IMR-90 (cell line): ENCODE results near the gene NUCB2. TPM values are rescaled to one million over a fixed set of nuclear protein-coding genes. Genes with fewer than 3 reads are reported as not detected.

ENCODE experiments used
- polyA plus RNA-seq, 3 experiments: library from polyadenylated mRNA; depleted of rRNA; stranded (reverse); fragments of >200 nt; gene quantifications; 2 replicates each; pipeline ENCODE4 v1.2.3, GENCODE V29; 2012; ENCODE audit warnings: low replicate concordance in 1 of 3
- total RNA-seq: library from RNA; depleted of rRNA; stranded (reverse); fragments of >200 nt; gene quantifications from 2 replicates; pipeline ENCODE4 v1.2.3, GENCODE V29; 2012; rRNA removed

Gene NUCB2
- total and polyA plus RNA-seq, 2 of the 4 experiments (the other 2 are of a cell fraction) = 52.7 to 55.4 TPM

Other genes starting within 250 kb of the NUCB2 start
- 548 and 1,189 TPM in 2 replicates for gene RPS13, start 199.1 kb upstream of the NUCB2 start, total RNA-seq
- 606 and 701 TPM in 2 replicates for gene RPS13, start 199.1 kb upstream of the NUCB2 start, polyA plus RNA-seq (2012; rRNA removed)
- gene PIK3C2A, start 68.8 kb upstream of the NUCB2 start, total RNA-seq = 36.6 and 56.4 TPM in 2 replicates
- gene PIK3C2A, start 68.8 kb upstream of the NUCB2 start, polyA plus RNA-seq (2012; rRNA removed) = 11.5 and 14.6 TPM in 2 replicates
- 3.9 and 4.1 TPM in 2 replicates for gene NCR3LG1, start 75.1 kb downstream of the NUCB2 start, total RNA-seq
- 1.5 and 1.7 TPM in 2 replicates for gene NCR3LG1, start 75.1 kb downstream of the NUCB2 start, polyA plus RNA-seq (2012; rRNA removed)
- gene KCNJ11, start 111.9 kb downstream of the NUCB2 start, total RNA-seq = not detected in 2 replicates
- gene KCNJ11, start 111.9 kb downstream of the NUCB2 start, polyA plus RNA-seq (2012; rRNA removed) = not detected in 2 replicates
- not detected in 2 replicates for gene ABCC8, start 200.1 kb downstream of the NUCB2 start, total RNA-seq
- not detected in 2 replicates for gene ABCC8, start 200.1 kb downstream of the NUCB2 start, polyA plus RNA-seq (2012; rRNA removed)